ENCODE data around the gene SP5.
A peak's percentile ranks its signal among the peaks of the same experiment; 100 is the strongest.
"Not testable (repeated sequence)": the region's sequence is repeated elsewhere in the genome, so short reads cannot be mapped to it uniquely, and the experiment has no call there.

The SP5 gene

GRCh38 chr2:170739048-170739447 is 23.9 kb downstream of the SP5 start:
- DNase-seq (ENCODE audit: low read depth, low spot score) = peak; percentile 32

DNA sequence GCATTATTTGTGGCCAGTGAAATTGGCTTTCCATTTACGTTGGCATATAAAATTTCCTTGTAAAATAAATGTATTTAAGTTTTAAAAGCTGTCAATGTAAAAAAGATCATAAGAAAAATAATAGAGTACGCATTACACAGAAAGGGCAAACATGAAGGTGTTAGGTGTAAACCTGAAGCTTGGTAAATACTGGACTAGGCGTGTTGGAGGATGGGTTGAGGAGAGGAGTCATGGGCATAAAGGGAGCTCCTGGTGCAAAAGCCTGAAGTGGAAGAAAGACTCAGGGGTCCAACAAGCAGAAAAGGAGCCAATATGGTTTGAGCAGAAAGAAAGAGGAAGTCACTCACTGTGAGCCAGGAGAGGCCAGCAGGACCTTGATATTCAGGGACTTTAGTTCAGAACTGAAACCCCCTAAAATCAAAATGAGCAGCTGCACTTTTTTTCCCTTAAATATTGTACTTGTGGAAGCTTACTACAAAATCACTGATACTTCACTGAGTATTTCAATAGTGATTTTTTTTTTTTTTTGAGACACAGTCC is 24.4 kb downstream of the SP5 start:
- no peak for DNase-seq (ENCODE audit: low read depth, low spot score)

DNA sequence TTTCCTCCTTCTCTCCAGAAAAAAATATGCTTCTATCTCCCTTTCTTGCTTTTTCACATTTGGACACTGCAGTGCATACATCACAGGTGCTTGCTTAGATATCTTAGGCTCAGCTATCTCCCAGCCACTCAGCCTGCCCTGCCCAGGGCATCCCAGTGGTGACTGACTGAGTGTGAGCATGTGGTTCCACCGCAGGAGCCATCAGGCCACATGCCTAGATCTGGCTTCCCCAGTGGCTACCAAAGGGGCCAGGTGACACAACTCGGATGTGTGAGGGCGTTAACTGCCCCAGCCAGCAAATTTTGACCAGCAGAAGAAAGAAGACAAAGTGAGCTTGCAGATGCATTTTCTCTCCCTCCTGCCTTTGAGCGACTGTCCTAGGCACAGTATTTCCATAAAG is 25.5 kb downstream of the SP5 start:
- DNase-seq (ENCODE audit: low read depth, low spot score) = no peak

DNA sequence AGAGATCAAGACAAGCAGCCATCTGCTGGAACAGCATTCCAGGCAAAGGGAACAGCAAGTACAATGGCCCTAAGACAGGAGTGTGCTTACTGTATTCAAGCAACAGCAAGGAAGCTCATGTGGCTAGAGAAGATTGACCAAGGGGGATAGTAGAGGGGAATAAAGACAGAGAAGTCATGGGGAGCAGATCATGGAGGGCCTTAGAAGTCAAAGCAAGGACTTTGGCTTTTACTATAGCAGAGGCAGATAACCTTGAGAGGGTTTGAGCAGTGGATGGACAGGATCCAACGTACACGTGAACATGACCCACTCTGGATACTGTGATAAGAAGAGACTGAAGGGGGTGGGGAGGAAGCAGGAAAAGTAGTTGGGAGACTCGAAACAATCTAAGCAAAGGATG is 26.9 kb downstream of the SP5 start:
- no peak for DNase-seq (ENCODE audit: low read depth, low spot score)

GRCh38 chr2:170742896-170743529 is 27.9 kb downstream of the SP5 start:
- no peak for DNase-seq (ENCODE audit: low read depth, low spot score)

GRCh38 chr2:170743530-170744239 is 28.5 kb downstream of the SP5 start:
- no peak for DNase-seq (ENCODE audit: low read depth, low spot score)

- no peak for DNase-seq (ENCODE audit: low read depth, low spot score)
These were observed 29.3 kb downstream of the SP5 start for GRCh38 chr2:170744248-170745002.

DNA sequence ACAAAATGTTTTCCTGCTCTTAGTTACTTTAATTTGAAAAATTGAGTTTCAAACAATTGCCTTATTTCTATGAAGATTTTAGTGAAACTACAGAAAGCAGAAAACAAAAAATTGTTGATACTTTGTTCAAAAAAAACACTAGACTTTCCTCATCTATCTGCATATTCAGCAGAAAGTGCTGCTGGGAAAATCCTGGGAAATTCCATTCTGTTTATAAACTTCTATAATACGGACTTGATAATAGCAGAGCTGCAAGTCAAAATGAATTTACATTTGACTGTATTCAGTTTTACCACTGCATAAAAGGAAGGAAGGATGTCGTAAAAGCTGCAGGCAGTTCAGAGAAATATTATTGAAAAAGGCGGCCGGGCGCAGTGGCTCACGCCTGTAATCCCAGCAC is 30.2 kb downstream of the SP5 start:
- DNase-seq (ENCODE audit: low read depth, low spot score) = no peak

DNA sequence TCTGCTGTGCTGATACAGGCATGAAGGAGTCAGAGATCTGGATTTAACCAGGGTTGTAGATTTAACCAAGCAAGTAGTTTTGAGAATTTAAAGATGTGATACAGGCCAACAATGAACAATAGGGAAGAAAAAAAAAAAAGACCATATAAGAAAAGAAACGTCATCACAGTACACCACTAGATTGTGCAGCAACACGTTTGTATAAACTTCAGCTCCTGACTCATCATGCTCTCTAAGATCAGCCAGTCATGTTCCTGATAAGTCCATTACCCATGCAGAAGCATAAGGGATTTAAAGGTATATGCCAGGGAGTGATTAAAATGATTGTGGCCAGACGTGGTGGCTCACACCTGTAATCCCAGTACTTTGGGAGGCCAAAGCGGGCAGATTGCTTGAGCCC is 32.8 kb downstream of the SP5 start:
- no peak for DNase-seq (ENCODE audit: low read depth, low spot score)

DNA sequence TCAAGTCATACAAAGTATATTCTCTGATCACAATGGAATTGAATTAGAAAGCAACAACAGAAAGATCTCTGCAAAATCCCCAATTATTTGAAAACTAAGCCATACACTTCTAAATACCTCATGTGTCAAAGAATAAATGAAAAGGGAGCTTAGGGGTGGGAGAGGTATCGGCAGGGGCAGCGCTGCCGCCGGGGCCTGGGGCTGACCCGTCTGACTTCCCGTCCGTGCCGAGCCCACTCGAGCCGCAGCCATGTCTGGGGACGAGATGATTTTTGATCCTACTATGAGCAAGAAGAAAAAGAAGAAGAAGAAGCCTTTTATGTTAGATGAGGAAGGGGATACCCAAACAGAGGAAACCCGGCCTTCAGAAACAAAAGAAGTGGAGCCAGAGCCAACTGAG is 36.4 kb downstream of the SP5 start:
- not testable (repeated sequence) for DNase-seq (ENCODE audit: low read depth, low spot score)

DNA sequence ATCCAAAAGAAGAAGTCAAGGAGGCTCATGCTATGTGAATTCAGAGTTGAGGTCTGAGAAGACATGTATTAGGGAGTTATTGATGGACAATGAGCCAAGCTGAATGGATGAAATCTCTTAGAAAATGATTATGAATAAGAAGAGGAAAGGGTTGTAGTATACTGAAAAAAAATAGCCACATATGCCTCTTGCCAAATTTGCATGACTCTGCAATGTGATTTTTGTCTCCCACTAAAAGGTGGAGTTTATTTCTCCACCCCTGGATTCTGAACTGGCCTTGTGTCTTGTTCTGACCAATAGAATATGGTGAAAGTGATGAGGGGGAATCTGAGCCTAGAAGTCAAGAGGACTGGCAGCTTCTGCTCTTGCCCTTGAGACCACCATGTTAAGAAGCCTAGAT is 46.4 kb downstream of the SP5 start:
- DNase-seq (ENCODE audit: low read depth, low spot score) = no peak

DNA sequence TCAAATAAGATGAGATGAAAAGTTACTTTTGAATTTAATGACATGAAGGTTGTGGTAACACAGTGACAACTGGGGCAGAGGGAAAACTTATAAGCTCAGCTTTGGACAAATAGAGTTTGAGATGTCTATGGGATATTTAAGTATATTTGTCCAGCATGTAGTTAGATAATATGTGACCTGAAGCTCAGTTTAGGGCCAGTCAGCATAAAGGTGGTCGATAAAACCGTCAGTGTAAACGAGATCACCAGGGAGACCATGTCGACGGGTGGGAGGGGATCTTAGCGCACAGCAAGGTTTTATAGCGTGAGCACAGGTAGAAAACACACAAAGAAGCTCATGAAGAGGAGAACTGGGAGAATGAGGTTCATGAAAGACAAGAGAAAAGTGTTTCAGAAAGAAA is 47.6 kb downstream of the SP5 start:
- no peak for DNase-seq (ENCODE audit: low read depth, low spot score)

- DNase-seq (ENCODE audit: low read depth, low spot score) = no peak
These were observed 48.1 kb downstream of the SP5 start for GRCh38 chr2:170763232-170763631.

DNA sequence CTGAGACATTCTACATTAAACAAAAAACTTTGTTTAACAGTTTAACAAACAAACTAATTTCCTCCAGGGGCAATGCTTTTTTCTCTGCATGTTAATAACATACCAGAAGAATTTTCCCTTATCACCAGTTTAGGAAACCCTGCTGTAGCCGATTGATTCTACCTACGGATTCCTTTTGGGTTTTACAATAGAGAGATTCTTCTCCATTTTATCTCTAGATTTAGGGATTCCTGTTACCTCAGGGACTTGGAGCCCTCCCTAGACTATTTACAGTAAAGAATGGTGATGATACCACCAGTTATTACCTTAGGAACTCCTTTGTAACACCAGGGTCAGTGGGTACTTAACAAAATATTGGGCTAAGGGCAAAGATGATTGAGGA is 49.7 kb downstream of the SP5 start:
- no peak for DNase-seq (ENCODE audit: low read depth, low spot score)

DNA sequence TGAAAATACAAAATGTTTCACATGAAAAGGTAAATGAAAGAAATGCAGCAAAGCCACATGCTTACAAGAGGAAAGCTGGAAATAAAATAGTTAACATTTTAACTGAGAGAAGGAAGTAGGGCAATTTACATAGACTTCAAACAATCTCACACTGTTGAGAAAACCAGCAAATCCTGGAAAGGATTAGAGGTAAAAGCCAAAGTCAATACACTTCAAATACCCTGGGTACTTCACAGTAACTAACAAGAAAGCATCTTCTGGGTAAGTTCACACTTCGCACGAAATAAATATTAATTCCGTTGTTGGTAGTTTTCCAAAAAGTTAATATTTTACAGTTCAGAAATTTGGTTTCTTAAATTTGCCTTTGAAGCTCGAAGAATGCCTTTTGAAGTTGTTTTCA is 51.6 kb downstream of the SP5 start:
- no peak for DNase-seq (ENCODE audit: low read depth, low spot score)
